Measurements from ENCODE around the gene HDAC4. TPM values are rescaled to one million over a fixed set of nuclear protein-coding genes. Genes with fewer than 3 reads are reported as not detected.

HDAC4 gene
- total RNA-seq, 1 donor from 2014 or later = 39.0 TPM

- Mint-ChIP-seq H3K36me3 (peaks cover 21% of the 10 kb centered on the region), H3K4me1 (ENCODE audit: unreplicated experiment) (no peaks in the 10 kb centered on the region), H3K9me3 (no peaks in the 10 kb centered on the region), H3K4me3 (no peak overlapping the region), H3K27ac (no peak overlapping the region), H3K27me3 (no peaks in the 10 kb centered on the region)
- DNase-seq (ENCODE audit: extremely low spot score, unreplicated experiment) = no peak
- TF ChIP-seq, protein P1, sequence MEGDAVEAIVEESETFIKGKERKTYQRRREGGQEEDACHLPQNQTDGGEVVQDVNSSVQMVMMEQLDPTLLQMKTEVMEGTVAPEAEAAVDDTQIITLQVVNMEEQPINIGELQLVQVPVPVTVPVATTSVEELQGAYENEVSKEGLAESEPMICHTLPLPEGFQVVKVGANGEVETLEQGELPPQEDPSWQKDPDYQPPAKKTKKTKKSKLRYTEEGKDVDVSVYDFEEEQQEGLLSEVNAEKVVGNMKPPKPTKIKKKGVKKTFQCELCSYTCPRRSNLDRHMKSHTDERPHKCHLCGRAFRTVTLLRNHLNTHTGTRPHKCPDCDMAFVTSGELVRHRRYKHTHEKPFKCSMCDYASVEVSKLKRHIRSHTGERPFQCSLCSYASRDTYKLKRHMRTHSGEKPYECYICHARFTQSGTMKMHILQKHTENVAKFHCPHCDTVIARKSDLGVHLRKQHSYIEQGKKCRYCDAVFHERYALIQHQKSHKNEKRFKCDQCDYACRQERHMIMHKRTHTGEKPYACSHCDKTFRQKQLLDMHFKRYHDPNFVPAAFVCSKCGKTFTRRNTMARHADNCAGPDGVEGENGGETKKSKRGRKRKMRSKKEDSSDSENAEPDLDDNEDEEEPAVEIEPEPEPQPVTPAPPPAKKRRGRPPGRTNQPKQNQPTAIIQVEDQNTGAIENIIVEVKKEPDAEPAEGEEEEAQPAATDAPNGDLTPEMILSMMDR (conservative IDR thresholded peaks at IDR 0.05) = no peak
Observed at GRCh38 chr2:239139101-239139500, 261.7 kb downstream of the HDAC4 start.

GRCh38 chr2:239138610-239139009 lies 262.2 kb downstream of the HDAC4 start:
- TF ChIP-seq, protein P1 (conservative IDR thresholded peaks at IDR 0.05) = no peak
- Mint-ChIP-seq H3K27ac (no peak overlapping the region), H3K36me3 (peaks cover 24% of the 10 kb centered on the region), H3K9me3 (no peaks in the 10 kb centered on the region), H3K27me3 (no peaks in the 10 kb centered on the region), H3K4me3 (no peak overlapping the region), H3K4me1 (ENCODE audit: unreplicated experiment) (no peaks in the 10 kb centered on the region)
- no peak for DNase-seq (ENCODE audit: extremely low spot score, unreplicated experiment)

DNA sequence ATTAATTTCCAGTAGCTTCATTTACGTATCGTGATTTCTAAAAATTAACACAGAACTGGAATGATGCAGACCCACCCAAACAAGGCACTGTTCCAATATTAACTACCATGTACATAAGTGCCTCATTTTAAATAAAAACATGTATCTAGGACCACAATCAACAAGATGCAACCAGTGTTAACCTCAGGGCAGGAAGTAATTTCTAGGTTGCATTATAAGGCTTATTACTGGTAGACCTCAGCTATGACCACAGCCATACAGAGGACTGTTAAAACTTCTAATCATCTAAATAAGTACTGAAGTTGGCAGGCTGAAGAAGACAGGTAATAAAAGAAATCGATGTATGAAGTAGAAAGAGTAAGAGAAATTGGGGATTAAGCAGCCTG lies 262.9 kb downstream of the HDAC4 start:
- Mint-ChIP-seq H3K9me3 (no peaks in the 10 kb centered on the region), H3K4me1 (ENCODE audit: unreplicated experiment) (no peaks in the 10 kb centered on the region), H3K27me3 (no peaks in the 10 kb centered on the region), H3K27ac (no peak overlapping the region), H3K4me3 (no peak overlapping the region), H3K36me3 (peaks cover 27% of the 10 kb centered on the region)
- no peak for DNase-seq (ENCODE audit: extremely low spot score, unreplicated experiment)
- TF ChIP-seq, protein P1 (conservative IDR thresholded peaks at IDR 0.05) = no peak

DNA sequence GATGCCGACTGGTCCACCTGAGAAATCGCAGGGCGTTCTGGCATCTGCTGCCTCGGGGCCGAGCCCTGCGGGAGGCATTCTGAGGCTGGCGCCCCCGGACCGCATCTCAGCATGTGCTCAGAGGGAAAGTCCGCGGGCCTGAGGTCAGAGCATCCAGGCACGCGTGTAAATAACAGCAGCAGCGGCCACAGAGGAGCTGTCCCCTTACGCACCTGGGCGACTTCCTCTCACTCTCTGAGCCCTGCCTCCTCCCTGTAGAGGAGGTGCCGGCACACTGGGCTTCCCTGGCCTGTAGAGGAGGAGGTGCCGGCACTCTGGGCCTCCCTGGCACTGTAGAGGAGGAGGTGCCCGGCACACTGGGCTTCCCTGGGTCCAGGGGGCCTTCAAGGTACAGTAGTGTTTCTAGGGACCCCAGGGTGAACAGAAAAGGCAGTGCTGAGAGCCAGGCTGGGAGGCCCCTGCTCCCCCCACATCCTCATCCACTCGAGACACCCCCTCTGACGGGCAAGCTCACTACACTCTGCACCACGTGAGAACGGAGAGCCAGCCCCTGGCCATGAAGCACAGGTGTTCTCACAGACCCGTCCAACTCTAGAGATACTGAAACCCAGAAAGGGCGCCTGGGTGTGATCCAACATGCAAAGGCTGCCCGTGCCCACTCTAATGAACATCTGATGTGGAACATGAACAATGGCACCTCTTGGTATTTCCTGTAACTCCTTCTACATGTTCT lies 263.5 kb downstream of the HDAC4 start:
- Mint-ChIP-seq H3K36me3 (peaks cover 29% of the 10 kb centered on the region), H3K4me3 (no peak overlapping the region)
- TF ChIP-seq, protein P1 (conservative IDR thresholded peaks at IDR 0.05) = no peak

GRCh38 chr2:239136762-239137161 lies 264.1 kb downstream of the HDAC4 start:
- Mint-ChIP-seq H3K27me3 (no peaks in the 10 kb centered on the region), H3K4me1 (ENCODE audit: unreplicated experiment) (no peaks in the 10 kb centered on the region), H3K9me3 (no peaks in the 10 kb centered on the region), H3K4me3 (no peak overlapping the region), H3K27ac (no peak overlapping the region), H3K36me3 (peaks cover 29% of the 10 kb centered on the region)
- TF ChIP-seq, protein P1 (conservative IDR thresholded peaks at IDR 0.05) = no peak
- DNase-seq (ENCODE audit: extremely low spot score, unreplicated experiment) = no peak

More for the DNA sequence above, 263.5 kb downstream of the HDAC4 start:
- H3K27me3 Mint-ChIP-seq = no peaks in the 10 kb centered on the region
- DNase-seq (ENCODE audit: extremely low spot score, unreplicated experiment) = no peak
- H3K4me1 Mint-ChIP-seq (ENCODE audit: unreplicated experiment) = no peaks in the 10 kb centered on the region
- H3K9me3 Mint-ChIP-seq = no peaks in the 10 kb centered on the region
- H3K27ac Mint-ChIP-seq = no peak overlapping the region

Measured in type B pancreatic cell (in vitro differentiated cells).